Esophagus squamous epithelium (tissue), 5 donors: ENCODE measurements around the gene HOTAIR. TPM values are rescaled to one million over a fixed set of nuclear protein-coding genes. Genes with fewer than 3 reads are reported as not detected.
A peak's percentile ranks its signal among the peaks of the same experiment; 100 is the strongest.

Experiments
- DNase-seq: peaks from one replicate; lab custom pipeline; 2025; lab: John Stamatoyannopoulos, UW
- H3K27ac ChIP-seq, 4 donors: fragments of 200-600 bp; sonication (generic); one replicate each; pipeline ENCODE4 v1.5.1; 2016 to 2019; ENCODE audit warnings: mild to moderate bottlenecking in 1 of 4
- H3K27me3 ChIP-seq, 4 donors: fragments of 200-600 bp; sonication (generic); 1 replicate in 3 of 4; 2 replicates in 1 of 4; pipeline versions ENCODE4 v1.5.1 to v1.6.0; 2017 to 2021; ENCODE audit warnings: antibody characterized with exemption in 1 of 4
- H3K36me3 ChIP-seq, 3 donors: fragments of 200-600 bp; sonication (generic); one replicate each; pipeline ENCODE4 v1.5.1; 2016 to 2019
- H3K4me1 ChIP-seq, 3 donors: fragments of 200-600 bp; sonication (generic); one replicate each; pipeline ENCODE4 v1.5.1; 2017 to 2019
- H3K4me3 ChIP-seq, 4 donors: fragments of 200-600 bp; sonication (generic); 1 replicate in 3 of 4; 2 replicates in 1 of 4; pipeline ENCODE4 v1.5.1; 2016 to 2019; ENCODE audit warnings: mild to moderate bottlenecking in 2 of 4, moderate library complexity in 1 of 4
- H3K9me3 ChIP-seq, 3 donors: fragments of 200-600 bp; sonication (generic); one replicate each; pipeline ENCODE4 v1.5.1; 2016 to 2019
- POLR2A ChIP-seq, 4 donors: fragments of 450-650 bp; IDR thresholded peaks; one replicate each; pipeline ENCODE4 v1.6.1; 2017; ENCODE audit warnings: antibody characterized with exemption in 4 of 4, mild to moderate bottlenecking in 4 of 4, moderate library complexity in 3 of 4
- WGBS, 2 donors: methylation state at CpG; one replicate each; pipeline ENCODE4 v1.1.5; 2018; 5-methylcytosine and 5-hydroxymethylcytosine counted together
- intact Hi-C: fragments of 100-400 bp; cut with DNase I; formaldehyde crosslinking; loops from one replicate; pipeline ENCODE4 v1.15.0; 2022
- total RNA-seq, 4 donors: library from RNA; depleted of rRNA; stranded (reverse); fragments of >200 nt; gene quantifications; one replicate each; pipeline ENCODE4 v1.1.0, GENCODE V29; 2016
- TF ChIP-seq, protein P1 (sequence below), 6 experiments: fragments of 450-650 bp in 4 of 6; fragments of 200-600 bp in 2 of 6; sonication (generic) in 2 of 6; IDR thresholded peaks; one replicate each; pipeline ENCODE4 v1.5.1; 2016 to 2019; ENCODE audit warnings: antibody characterized with exemption in 6 of 6, mild to moderate bottlenecking in 4 of 6, moderate library complexity in 4 of 6
- donor health status: DM: yes; HTN: yes; CAD: no.

Gene HOTAIR
- total RNA-seq, 4 donors from 2014 or later, result not detected

DNA sequence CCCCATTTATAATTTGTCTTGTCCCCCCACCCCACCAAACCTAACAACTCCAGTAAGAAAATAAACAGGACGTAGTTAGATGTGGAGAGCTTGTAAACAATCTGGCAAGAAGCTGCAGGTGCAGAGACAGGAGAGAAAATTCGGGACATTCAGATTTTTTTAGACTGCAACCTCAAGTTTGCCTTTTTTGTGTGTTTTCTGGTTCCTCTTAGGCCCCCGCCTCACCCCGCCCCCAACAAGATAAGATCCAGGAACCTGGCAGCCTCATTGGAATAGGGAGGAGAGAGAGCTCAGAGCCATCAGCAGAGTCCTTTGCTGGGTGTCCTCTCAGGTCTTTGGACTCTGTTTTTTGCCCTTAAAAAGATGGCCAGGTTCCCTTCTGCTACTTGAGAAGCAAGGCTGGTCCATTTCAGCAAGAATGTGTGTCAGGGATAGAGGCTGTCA lies 13.1 kb upstream of the HOTAIR start:
- intact Hi-C loops, result no loop called here
- 5 to 6% methylated on average over 4 of the region's 4 CpGs for WGBS, 2 donors
- TF ChIP-seq, protein P1, sequence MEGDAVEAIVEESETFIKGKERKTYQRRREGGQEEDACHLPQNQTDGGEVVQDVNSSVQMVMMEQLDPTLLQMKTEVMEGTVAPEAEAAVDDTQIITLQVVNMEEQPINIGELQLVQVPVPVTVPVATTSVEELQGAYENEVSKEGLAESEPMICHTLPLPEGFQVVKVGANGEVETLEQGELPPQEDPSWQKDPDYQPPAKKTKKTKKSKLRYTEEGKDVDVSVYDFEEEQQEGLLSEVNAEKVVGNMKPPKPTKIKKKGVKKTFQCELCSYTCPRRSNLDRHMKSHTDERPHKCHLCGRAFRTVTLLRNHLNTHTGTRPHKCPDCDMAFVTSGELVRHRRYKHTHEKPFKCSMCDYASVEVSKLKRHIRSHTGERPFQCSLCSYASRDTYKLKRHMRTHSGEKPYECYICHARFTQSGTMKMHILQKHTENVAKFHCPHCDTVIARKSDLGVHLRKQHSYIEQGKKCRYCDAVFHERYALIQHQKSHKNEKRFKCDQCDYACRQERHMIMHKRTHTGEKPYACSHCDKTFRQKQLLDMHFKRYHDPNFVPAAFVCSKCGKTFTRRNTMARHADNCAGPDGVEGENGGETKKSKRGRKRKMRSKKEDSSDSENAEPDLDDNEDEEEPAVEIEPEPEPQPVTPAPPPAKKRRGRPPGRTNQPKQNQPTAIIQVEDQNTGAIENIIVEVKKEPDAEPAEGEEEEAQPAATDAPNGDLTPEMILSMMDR (IDR thresholded peaks at IDR 0.05), result no peak
- no peak for TF ChIP-seq POLR2A (IDR thresholded peaks at IDR 0.05)
- Histone ChIP-seq H3K27ac (no peak overlapping the region), H3K4me1 (peaks cover 18 to 47% (median 20%) of the 10 kb centered on the region in 3 donors), H3K27me3 (peaks cover 38 to 100% (median 90%) of the 10 kb centered on the region in 4 donors), H3K9me3 (no peaks in the 10 kb centered on the region), H3K36me3 (no peaks in the 10 kb centered on the region), H3K4me3 (no peak overlapping the region)
- no peak for DNase-seq

DNA sequence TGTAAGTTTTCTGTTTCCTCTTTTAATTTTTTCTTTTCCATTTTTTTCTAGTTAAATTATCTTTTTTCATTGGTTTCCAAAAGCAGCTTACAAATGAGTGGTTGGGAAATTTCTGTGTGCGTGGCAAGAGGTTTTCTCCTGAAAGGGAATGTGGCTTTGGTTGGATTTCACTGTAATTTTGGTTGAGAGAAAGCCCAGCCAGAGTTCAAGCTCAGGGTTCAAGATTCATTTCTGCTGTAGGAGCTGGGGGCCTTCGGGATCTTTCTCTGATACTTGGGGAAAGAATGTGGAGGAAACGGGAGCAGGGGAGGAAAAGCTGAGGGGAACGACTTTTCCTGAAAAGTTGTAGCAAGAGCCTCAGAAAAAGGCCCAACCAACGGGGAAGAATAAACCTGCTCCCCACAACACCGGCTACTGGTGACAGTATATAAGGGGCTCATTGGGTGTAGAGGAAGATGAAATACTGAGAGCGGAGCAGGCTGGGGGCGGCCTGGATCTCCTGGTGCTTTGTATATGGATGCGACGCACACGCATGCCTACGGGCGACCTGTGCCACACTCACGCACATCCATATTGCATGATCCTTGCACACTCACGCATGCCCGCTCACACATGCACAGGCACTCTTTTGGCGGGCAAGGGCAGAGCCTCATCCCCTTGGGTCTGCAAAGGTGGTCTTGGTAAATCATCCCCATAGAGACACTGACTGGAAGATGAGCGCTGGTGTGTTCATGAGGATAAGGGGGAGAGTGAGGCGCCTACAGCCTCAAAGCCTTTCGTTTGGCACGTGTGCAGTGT lies 12.1 kb upstream of the HOTAIR start:
- TF ChIP-seq POLR2A (IDR thresholded peaks at IDR 0.05), result no peak
- WGBS, 2 donors, result 32 to 38% methylated on average over 18 to 20 of the region's 21 CpGs
- H3K9me3 ChIP-seq, result no peaks in the 10 kb centered on the region
- H3K36me3 ChIP-seq, result no peaks in the 10 kb centered on the region
- H3K4me1 ChIP-seq, result peaks cover 18 to 47% (median 20%) of the 10 kb centered on the region in 3 donors
- intact Hi-C loops, result no loop called here
- no peak for DNase-seq
- H3K27me3 ChIP-seq, result peaks cover 44 to 100% (median 92%) of the 10 kb centered on the region in 4 donors
- no peak overlapping the region for H3K27ac ChIP-seq
- no peak overlapping the region for H3K4me3 ChIP-seq

DNA sequence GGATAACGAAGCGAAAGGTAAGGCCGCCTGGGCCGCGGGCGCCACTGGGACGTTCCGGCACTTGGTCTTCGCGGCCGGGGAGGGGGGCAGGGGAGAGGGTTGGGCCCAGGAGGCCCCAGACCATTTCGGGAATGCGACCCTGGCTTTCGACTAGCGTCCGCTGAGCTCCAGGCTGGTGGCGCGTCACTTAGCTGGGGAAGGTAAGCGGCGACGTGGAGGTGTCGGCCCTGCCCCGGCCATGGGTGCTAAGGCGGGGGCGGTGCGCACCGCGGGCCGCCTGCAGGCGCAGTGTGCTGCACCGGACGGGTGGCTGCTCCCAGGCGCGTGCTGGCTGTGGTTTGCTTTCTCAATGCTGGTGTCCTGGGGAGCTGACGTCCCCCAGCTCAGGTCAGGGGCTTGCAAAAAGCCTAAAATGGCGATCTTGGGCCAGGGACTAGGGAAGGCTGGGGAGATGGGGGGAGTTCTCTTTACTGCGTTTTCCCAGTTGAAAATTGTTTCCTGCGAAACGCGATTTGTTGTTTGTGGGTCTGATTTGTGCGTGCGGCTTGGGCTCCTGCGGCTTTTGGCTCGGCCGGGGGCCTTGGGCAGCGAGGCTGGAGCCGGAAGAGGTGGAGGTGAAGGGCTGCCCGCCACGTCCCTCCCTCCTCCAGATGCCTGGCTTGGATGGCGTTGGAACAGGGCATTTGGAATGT lies 11.4 kb upstream of the HOTAIR start:
- 0 to 5% methylated on average over 11 to 13 of the region's 50 CpGs for WGBS, 2 donors
- Histone ChIP-seq H3K36me3 (no peaks in the 10 kb centered on the region), H3K27me3 (peaks cover 43 to 100% (median 90%) of the 10 kb centered on the region in 4 donors), H3K4me3 (peak overlapping the region; percentile 21 to 55 (median 32)), H3K4me1 (peaks cover 18 to 47% (median 20%) of the 10 kb centered on the region in 3 donors), H3K27ac (no peak overlapping the region), H3K9me3 (no peaks in the 10 kb centered on the region)
- TF ChIP-seq, protein P1 (IDR thresholded peaks at IDR 0.05), result peak in 1 of 6 experiments; percentile 30
- no peak for TF ChIP-seq POLR2A (IDR thresholded peaks at IDR 0.05)
- no peak for DNase-seq
- intact Hi-C loops, result no loop called here

DNA sequence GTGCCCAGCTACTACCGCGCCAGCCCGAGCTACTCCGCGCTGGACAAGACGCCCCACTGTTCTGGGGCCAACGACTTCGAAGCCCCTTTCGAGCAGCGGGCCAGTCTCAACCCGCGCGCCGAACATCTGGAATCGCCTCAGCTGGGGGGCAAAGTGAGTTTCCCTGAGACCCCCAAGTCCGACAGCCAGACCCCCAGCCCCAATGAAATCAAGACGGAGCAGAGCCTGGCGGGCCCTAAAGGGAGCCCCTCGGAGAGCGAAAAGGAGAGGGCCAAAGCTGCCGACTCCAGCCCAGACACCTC lies 10.9 kb upstream of the HOTAIR start:
- peaks cover 43 to 100% (median 85%) of the 10 kb centered on the region in 4 donors for H3K27me3 ChIP-seq
- no peaks in the 10 kb centered on the region for H3K9me3 ChIP-seq
- intact Hi-C loops, result no loop called here
- peak overlapping the region; percentile 21 to 55 (median 32) for H3K4me3 ChIP-seq
- WGBS, 2 donors, result no CpG with 5 or more reads among the region's 21 CpGs
- H3K27ac ChIP-seq, result no peak overlapping the region
- no peaks in the 10 kb centered on the region for H3K36me3 ChIP-seq
- no peak for TF ChIP-seq POLR2A (IDR thresholded peaks at IDR 0.05)
- TF ChIP-seq, protein P1 (IDR thresholded peaks at IDR 0.05), result no peak
- DNase-seq, result no peak
- peaks cover 18 to 44% (median 20%) of the 10 kb centered on the region in 3 donors for H3K4me1 ChIP-seq

DNA sequence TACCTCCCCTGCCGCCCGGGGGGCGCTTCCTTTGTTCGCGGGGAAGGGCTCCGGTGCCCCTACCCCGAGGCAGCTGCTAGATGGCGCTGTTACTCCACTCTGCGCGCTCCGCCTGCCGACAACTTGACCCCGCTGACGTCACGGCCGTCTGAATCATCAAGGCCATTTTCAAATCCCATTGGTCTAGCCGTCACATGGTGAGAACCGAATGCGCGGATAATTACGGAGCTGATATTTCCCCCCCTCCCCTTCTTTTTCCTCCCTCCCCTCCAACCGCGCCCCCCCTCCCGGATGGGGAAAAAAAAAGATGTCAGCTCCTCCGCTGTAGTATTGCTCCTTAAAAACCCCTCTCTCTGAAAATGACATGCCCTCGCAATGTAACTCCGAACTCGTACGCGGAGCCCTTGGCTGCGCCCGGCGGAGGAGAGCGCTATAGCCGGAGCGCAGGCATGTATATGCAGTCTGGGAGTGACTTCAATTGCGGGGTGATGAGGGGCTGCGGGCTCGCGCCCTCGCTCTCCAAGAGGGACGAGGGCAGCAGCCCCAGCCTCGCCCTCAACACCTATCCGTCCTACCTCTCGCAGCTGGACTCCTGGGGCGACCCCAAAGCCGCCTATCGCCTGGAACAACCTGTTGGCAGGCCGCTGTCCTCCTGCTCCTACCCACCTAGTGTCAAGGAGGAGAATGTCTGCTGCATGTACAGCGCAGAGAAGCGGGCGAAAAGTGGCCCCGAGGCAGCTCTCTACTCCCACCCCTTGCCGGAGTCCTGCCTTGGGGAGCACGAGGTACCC lies 10.3 kb upstream of the HOTAIR start, which contains the start of gene HOXC10:
TSS of gene HOXC10 (plus strand) at position 246 of the 791 bp plus-strand sequence. CDS start at position 360, 114 bp downstream.
- Histone ChIP-seq H3K27ac (no peak within 1 kb of the TSS), H3K27me3 (peaks cover 44 to 100% (median 80%) of the 10 kb centered on the region in 4 donors), H3K9me3 (no peaks in the 10 kb centered on the region), H3K4me3 (peak within 1 kb of the TSS; percentile 21 to 55 (median 32)), H3K36me3 (no peaks in the 10 kb centered on the region), H3K4me1 (peaks cover 18 to 42% (median 20%) of the 10 kb centered on the region in 3 donors)
- no peak for TF ChIP-seq POLR2A (IDR thresholded peaks at IDR 0.05)
- TF ChIP-seq, protein P1 (IDR thresholded peaks at IDR 0.05), result peak; percentile 14 to 76 (median 60)
- intact Hi-C loops, result no loop called here
- WGBS, 2 donors, result 1 to 23% methylated on average over 7 to 15 of the region's 55 CpGs
- peak; percentile 6 for DNase-seq
